NCI-H2107 (cell line): ENCODE results near the gene C8G.

Experiments used
- DNase-seq: peaks from one replicate; lab custom pipeline; 2025; lab: John Stamatoyannopoulos, UW

The C8G gene

DNA sequence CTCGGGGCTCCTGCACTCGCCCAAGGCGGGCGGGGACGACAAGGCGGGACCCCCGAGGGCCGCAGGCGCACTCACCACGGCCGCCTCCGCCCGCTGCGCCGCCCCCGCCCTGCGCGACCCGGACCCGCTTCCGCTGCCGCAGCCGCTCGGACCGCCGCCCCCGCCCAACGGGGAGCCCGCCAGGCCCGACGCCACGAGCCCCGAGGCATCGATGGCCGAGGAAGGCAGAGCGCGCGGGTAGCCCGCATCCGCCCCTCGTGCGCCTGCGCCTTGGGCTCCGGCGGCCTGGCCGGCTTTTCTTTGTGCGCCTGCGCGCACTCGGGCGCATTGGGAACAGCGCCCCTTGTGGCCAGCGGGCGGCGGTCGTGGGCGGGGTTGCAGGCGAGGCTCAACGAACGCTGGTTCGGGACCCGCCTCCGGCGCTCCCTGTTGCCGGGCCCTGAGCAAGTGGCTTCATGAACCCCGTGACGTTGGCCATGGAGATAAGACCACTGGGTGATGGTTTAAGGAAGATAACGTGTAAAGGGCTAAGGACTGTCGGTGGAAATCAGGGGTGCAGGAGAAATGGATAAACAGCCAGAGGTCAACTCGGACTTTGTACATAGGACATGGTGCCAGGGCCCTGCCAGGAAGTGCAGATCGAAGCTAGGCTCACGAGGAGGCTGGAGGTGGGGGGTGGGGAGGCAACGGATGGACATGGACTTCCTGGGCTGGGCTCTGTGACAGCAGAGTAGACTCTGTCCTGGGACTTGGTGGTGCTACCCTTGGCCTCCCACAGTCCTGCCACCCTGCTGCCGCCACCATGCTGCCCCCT lies at the start of gene C8G, which contains the start of gene FBXW5:
Gene C8G (plus strand): TSS at position 725 of the 814 bp plus-strand sequence. CDS start 78 bp downstream, at position 803.
Gene FBXW5 (minus strand): TSS at position 220 of the 814 bp plus-strand sequence. CDS start 655 bp downstream, outside the sequence.
- peak; percentile 91 for DNase-seq

DNA sequence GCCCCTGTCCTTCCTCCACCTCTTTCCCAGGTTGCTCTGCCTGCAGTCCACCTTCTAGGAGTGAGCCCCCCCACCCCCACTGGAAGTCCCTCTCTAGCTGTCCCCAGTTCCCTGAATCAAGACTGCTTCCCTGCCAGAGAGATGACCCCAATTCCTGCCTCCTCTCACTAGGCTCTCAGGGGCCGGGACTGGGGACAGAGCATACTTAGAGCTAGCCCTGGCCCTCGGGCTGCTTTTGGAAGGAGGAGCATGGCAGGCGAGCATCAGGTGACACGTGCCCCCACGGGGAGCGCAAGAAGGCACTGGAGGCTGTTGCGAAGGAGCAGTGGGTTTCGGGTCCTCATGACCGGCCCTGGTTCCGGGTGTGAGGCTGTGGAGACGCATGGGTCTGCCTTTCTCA lies 49.0 kb upstream of the C8G start:
- no peak for DNase-seq

DNA sequence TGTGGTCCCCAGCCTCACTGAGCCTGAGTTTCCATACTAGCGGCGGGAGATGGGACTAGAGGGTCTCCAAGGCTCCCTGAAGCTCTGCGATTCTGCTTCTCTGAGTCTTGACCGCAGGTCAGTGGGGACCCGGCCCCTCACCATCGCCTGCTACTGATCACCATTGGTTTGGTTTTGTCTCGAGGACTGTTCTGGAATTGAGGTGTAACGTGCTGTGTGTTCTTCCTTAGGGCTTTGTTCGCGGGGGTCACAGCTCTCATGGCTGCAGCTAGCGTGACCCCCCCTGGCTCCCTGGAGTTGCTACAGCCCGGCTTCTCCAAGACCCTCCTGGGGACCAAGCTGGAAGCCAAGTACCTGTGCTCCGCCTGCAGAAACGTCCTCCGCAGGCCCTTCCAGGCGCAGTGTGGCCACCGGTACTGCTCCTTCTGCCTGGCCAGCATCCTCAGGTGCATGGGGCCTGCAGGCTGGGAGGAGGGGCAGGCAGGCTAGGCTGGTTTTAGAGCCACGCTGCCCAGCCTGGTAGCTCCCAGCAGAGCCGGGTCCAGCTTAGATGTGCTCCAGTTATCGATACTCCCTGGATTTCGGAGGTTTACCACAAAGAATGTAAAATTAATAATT lies 46.5 kb upstream of the C8G start:
- DNase-seq = no peak

DNA sequence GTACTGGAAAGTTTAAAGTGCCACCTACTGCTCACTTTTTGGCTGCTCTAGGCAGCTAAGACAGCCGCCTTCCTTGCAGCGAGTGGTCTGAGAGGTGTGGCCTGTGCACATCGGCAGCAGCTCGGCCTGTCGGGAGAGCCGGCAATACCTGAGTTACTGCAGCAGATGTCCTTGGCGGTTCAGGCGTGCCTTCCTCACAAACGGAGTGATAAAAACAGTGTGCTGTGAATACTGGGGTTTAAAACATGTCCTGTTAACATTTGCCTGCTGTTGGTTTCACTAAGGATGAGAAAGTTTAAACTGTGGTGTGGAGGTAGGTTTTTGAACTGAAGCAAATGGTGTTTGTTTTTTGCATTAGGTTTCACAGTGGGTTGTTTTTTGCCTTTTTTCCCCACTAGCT lies 45.8 kb upstream of the C8G start:
- DNase-seq = no peak

DNA sequence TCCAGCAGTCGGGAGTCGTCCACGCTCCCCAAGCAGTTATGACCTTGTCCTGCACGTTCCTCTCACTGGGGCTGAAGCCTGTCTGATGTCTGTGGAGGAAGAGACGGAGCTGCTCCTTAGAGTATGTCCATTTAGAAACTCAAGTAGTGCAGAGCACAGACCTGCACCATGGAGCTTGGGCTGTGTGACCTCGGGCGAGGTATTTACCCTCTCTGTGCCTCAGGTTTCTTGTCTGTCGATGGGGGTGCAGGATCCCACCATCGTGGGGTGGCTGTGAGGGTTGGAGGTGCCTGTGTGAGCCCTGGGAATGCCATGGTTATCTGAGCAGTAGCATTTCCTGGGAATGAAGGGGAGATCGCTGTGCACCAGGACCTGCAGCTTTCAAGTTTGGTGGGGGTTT lies 44.5 kb upstream of the C8G start:
- no peak for DNase-seq

DNA sequence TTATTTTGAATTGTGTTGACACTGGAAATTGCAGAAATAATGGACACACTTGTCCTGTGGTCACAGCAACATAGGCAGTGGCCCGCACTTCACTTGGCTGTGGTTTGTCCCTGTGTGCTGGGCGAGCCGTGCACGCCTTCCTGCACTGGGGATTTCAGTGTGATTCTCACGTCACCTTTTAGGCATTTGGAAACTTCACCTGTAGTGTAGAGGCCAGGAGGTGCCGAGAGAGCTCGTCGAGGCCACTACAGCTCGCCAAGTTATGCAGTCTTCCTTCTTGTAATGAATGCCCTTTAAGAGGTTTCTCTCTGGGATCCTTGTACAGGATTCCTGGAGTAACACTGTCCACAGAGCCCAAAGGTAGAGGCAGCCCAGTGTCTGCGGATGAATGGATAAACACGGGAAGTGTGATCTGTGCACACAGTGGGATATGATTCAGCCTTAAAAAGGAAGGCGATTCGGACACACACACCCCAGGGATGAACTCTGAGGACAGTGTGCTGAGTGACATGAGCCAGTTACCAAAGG lies 44.0 kb upstream of the C8G start:
- DNase-seq = no peak

DNA sequence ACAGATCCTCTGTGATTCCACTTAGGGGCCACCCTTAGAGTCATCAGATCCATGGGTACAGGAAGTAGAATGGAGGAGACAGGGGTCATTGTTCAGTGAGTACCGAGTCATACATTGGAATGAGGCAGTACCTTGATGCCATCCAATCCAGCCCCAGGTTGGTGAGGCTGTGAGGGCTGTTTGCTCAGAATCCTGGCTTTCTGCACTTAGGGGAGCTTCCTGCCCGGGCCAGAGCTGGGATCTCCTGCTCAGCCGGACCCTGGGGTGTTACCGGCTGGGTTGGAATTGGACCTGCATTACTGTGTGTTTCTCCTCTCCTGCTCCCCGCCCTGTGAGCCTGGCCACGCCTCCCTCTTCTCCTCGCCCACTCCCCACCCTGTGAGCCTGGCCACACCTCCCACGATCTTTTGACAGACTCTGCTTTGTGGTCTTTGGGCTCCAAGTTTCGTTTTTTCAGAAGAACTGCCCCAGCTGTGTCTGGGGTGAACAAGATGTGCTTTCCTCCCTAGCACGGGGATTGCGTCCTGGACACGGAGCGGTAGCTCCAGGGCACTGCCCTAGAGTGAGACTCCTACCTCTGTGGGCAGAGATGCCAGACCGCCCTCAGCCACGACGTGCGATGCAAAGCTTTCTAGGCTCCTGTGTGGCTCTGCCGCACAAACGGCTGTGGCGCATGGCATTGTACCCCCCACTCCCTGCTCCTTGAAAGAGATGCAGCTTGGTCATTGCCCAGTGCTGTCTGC lies 43.4 kb upstream of the C8G start:
- no peak for DNase-seq

DNA sequence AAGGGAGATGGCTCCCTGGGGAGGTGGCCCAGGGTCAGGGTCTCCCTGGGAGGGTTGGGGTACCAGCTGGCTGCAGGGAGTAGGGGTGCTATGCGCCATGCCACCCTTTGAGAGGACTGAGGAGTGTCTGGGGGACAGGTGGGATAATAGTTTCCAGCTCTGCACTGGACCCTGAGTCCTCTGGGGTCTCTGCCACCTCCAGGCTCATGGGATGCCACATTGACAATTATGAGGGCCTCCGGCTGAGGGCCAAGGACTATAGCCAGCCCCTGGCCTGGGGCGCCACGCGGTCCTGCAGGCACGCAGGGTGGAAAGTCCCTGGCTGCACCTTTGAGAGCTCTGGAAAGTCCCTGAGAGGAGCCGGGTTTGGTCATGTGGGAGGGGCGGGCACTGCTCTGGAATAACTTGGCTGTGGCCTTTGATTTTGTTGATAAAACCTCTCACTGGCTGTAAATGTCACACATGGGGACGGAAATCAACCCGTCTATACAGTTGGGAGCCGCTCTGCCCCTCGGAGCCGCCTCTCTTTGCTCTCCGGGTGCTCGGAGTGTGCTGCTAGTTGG lies 42.7 kb upstream of the C8G start:
- DNase-seq = no peak

DNA sequence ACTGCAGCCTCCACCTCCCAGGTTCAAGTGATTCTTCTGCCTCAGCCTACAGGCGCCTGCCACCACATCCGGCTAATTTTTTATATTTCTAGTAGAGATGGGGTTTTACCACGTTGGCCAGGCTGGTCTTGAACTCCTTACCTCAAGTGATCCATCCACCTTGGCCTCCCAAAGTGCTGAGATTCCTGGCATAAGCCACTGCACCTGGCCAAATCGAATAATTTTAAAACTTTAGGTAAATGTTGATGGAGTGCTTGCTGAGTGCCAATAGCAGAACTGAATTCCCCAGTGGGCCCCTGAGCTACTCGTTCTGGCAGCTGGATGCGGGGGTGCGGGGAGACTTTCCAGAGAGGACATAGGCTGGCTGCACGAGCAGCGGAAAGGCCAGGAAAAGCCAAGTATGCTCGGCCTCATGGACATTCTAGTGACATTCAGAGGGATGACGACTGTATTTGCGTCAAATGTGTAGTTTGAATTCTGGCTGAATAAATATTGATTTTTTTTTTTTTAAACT lies 41.9 kb upstream of the C8G start:
- no peak for DNase-seq

DNA sequence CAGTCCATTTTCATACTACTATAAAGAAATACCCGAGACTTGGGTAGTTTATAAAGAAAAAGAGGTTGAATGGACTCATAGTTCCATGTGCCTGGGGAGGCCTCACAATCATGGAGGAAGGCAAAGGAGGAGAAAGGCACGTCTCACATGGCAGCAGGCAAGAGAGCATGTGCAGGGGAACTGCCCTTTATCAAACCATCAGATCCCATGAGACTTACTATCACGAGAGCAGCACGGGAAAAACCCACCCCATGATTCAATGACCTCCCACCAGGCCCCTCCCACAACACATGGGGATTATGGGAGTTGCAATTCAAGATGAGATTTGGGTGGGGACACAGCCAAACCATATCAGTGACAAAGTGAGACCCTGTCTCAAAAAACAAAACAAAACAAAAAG lies 38.8 kb upstream of the C8G start:
- DNase-seq = no peak

DNA sequence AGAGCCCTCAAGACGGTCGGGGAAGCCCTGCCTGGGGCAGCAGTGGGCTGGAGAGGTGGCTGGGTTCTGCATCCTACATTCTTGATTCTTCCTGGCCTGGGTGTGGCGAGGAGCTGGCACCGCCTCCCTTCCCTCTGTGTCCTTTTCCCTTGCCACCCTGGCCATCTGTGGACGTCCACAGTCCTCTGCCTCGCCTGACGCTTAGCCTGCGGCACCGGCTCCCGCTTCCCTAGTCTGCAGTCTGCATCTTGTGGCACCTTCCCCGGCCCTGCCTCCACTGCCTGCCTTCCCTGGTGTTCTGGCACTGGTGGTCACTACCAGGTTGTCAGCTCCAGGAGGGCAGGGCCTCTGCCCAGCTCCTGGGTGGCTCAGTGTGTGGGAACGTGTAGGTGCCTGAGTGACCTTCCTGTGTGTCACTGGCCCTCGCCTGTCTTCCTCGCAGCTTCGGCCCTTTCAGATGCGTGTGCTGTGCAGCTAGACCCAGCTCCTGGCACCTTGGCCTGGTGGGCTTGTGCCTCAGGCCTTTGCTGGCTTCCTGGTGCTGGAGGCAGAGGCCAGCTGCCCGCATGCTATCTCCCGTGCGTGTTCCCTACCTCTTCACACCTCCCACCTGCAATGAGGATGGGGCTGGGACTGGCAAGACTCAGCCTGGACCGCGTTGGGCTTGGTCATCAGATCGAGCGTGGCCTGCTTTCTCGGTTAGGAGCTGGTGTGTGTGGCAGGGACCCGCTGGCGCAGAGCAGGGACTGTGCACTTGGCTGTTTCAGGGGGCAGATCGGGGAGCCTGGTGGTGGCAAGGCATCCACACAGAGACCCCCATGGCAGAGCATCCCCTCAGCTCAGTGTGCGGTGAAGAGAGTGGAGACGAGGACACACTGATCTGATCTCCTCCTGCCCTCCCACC lies 37.8 kb upstream of the C8G start:
- DNase-seq = no peak

DNA sequence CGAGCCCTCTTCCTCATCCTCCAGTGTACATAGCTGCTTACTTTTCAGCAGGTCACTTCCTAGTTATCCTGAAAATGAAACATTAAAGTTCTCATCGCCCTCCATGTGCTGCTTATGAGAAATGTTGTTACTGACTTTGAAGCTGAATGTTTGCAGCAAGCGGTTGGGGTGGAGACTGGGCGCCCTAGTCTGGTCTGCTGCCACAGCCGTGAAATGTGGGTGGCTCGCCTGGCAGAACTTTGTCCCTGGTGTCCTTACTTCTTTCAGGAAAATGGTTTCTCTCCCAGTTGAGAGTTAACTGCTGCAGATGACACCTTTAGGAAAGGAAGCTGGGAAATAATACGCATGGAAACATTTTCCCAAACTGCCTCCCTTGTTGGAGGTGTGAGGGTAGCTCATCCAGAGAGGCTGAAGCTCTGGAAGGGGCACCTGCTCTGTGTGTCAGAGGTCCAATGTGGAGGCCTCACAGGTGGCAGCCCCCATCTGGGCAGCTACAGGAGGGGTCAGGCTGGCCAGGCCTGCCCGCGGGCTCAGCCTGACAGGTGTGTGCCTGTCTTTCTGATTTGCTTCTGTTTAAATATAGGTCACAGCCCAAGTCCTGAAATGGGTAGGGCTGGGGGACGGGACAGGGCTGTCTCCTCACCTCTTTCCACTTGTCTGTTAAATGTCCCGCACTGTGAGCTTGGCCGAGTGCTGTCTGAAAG lies 34.7 kb upstream of the C8G start:
- DNase-seq = no peak

DNA sequence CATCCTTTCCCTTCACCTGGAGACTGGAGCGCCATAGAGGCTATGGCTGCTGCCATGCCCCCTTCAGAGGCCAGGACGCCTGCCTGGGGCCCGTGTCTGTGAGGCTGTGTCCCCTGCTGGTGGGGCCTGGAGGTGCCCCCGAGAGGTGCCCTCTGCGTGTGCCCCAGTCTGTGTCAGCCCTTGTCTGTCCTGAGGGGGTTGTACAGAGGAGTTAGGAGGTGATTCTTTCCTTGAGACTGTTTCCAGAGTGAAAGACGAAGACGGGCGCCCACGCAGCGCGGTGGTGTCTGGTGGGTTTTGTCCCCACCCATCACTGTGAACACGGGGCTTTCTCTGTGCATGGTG lies 34.2 kb upstream of the C8G start:
- DNase-seq = no peak

DNA sequence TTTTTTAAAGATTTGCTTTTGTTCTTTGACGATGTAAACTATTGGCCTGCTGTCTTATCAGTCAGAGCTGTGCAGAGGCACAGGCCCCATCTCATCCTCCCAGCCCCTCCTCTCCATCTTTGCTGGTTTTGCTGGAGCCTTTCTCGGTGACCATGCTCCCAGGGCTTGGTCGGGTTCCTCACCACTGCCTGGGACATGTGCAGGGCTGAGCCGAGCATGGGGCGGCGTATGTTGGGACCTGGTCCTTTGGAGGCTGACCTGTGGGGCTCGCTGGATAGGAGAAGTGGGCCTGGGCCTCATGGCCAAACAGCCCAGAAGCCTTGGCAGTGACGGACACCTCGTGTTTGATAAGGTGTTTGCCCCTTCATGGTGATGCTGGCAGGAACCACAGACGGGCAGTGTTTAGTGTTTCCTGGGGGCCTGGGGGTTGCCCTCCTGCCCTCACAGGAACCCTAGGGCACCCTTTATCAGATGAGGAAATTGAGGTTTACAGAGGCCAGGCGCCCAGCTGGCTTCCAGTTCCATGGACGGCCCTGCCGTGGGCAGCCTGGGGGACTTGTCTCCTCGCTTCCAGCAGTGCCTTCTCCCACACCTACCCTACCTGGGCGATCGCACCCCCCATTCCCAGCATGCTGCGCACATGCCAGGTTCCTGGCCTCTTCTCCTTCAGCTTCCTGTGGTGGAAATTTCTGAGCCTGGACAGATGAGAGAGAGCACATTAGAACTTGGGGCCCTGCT lies 31.2 kb upstream of the C8G start:
- no peak for DNase-seq

DNA sequence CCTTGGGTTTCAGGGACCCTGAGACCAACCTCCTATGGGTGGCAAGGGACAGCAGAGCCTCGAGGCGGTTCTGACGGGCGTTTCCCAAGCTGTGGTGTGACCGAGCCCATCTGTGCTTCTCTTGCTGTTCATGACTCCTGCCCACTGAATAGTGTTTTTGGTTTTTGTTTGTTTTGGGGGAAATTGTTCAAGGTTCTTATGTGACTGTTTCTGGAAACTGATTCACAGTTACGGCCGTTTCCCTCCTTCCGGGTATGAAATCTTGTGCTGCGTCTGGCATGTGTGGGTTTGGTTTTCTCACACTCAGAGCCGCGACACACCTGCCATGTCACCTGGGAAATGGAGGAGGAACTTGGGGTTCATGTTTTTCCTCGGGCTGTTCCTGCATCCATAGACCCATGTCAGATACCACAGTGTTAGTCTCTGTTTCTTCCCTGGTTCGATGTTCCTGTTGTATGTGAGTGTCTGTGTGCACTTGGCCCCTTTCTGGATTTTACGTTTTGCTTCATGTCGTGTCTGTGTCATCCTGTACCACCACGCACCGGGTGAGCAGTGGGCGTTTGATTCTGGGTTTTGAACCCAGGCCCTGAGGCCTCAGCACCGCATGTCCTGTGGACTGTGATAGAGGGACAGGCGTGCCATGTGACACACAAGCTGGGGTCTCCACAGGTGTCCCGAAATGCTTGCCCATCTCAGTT lies 29.3 kb upstream of the C8G start:
- no peak for DNase-seq

DNA sequence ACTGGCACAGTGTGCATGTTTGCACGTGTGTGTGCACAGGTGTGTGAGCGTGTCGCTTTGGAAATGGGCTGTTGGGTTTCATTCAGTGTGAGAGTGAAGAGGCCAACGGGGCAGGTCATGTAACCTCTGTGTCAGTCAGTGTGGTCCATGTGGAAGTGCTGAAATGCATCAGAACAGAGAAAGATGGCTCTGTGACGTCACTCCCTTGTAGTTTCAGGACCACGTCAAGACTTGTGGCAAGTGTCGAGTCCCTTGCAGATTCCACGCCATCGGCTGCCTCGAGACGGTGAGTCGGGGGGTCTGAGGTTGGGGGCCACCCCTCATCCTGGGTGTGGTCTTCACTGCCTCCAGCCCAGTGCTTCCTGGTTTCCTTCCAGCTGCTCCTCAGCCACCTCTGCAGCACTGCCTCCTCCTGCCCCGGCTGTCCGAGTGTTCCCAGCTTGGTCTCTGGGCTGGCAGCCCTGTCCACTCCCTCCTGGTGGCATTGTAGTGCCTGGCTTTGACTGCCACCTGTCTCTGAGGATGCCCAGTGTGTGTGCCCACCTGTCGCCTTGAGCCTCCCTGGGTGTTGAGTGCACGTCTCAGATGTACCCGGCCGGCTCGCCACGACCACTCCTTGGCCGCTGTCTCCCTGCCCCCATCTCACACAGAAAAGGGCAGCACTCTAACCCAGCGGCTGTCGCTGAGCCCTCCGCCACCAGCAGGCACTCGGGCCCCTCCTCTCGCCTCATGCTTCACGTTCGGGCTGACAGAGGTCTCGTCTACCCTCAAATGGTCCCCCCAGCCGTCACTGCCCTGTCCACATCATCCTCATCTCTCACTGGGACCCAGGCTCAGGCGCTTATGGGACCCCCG lies 28.5 kb upstream of the C8G start:
- DNase-seq = no peak

DNA sequence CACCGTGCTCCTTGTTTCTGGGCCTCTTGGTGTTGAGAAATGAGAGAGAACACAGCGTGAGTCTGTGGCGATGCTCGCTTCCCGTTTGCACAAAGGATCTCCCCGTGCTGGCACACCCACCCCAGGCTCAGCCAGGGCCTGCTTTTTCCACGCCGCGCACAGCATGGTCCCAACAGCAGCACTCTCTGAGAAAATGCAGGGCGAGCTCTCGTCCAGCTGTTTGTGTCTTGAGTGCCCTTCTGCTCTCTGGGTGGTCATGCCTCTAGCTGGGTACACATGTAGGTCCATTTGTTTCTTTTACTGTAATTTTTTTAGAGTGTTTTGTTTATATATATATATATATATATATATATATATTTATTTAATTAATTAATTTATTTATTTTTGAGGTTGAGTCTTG lies 27.1 kb upstream of the C8G start:
- no peak for DNase-seq

DNA sequence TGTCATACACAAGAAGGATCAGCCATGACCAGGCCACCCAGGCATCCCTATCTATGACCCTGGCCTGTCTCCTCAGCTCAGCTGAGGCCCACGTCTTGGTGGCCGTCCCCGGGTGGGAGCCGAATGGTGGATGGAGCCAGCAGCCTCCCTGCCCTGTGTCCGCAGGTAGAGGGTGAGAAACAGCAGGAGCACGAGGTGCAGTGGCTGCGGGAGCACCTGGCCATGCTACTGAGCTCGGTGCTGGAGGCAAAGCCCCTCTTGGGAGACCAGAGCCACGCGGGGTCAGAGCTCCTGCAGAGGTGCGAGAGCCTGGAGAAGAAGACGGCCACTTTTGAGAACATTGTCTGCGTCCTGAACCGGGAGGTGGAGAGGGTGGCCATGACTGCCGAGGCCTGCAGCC lies 25.0 kb upstream of the C8G start:
- DNase-seq = no peak
